GM12878 (cell line): Measurements from ENCODE around the gene PARP11. TPM values are rescaled to one million over a fixed set of nuclear protein-coding genes. Genes with fewer than 3 reads are reported as not detected.

ENCODE experiments used
- ATAC-seq: fragments of 200-7000 bp; cut with Tn5 transposase; 3 replicates; pipeline ENCODE4 v1.9.1; 2020; ENCODE audit warnings: mild to moderate bottlenecking, moderate library complexity
- BruUV-seq: library from RNA; stranded (reverse); fragments of 400-500 nt; replicated peaks from 2 replicates; lab custom pipeline; 2021; lab: Mats Ljungman, UMichigan
- CTCF ChIA-PET: fragments of 300-600 bp; sonication (Branson Sonifier 250); formaldehyde crosslinking; extraction: SDS; loops from one replicate; lab custom pipeline; 2021; ENCODE audit warnings: inconsistent platforms; lab: Yijun Ruan, JAX
- POLR2A ChIA-PET: fragments of 350-600 bp; formaldehyde crosslinking; extraction: SDS; loops from one replicate; lab custom pipeline; 2021; ENCODE audit warnings: inconsistent platforms; lab: Charles Lee
- RAD21 ChIA-PET: fragments of 300-600 bp; sonication (Branson Sonifier 250); formaldehyde crosslinking; loops from one replicate; lab custom pipeline; 2023; ENCODE audit warnings: antibody characterized with exemption; ENCODE audit not compliant: unreplicated experiment; lab: Charles Lee
- SMC1A ChIA-PET: fragments of 300-600 bp; sonication (Branson Sonifier 250); formaldehyde crosslinking; loops from one replicate; lab custom pipeline; 2023; ENCODE audit not compliant: unreplicated experiment, uncharacterized antibody; lab: Charles Lee
- DNase-seq: peaks from one replicate; pipeline ENCODE4 v3.0.0-alpha.2; 2011; ENCODE audit warnings: low read depth, low spot score
- FAIRE-seq: peaks from 3 replicates; lab custom pipeline; 2011; peaks lifted over from hg19 to GRCh38; lab: Jason Lieb, UNC
- H2AFZ ChIP-seq: 2 replicates; pipeline ENCODE4 v1.6.0; 2011; ENCODE audit warnings: low read depth, low read length, control low read depth; ENCODE audit not compliant: control insufficient read depth
- H3K27ac ChIP-seq: 2 replicates; pipeline ENCODE4 v1.5.1; 2011; ENCODE audit warnings: control low read depth; ENCODE audit not compliant: control insufficient read depth, insufficient read depth
- H3K27me3 ChIP-seq, 2 experiments: replicated peaks in 1 of 2; 2 replicates each; pipeline versions ENCODE4 v1.6.0 to v1.6.1; 2011; ENCODE audit warnings: low read length in 1 of 2; ENCODE audit not compliant: control insufficient read depth in 2 of 2, insufficient read depth in 2 of 2
- H3K36me3 ChIP-seq, 2 experiments: 2 replicates each; pipeline ENCODE4 v1.5.1; 2011; ENCODE audit warnings: low read length in 1 of 2; ENCODE audit not compliant: control insufficient read depth in 2 of 2, insufficient read depth in 2 of 2
- H3K4me1 ChIP-seq: 2 replicates; pipeline ENCODE4 v1.6.1; 2011; ENCODE audit warnings: mild to moderate bottlenecking, low read length, moderate library complexity, mixed read lengths; ENCODE audit not compliant: control insufficient read depth, insufficient read depth
- H3K4me2 ChIP-seq: 2 replicates; pipeline ENCODE4 v1.6.0; 2011; ENCODE audit warnings: control low read depth; ENCODE audit not compliant: control insufficient read depth, insufficient read depth
- H3K4me3 ChIP-seq: fragments of 200-600 bp; sonication (generic); 2 replicates; pipeline ENCODE4 v1.5.1; 2016
- H3K79me2 ChIP-seq: 2 replicates; pipeline ENCODE4 v1.6.0; 2011; ENCODE audit warnings: low read length; ENCODE audit not compliant: control insufficient read depth, insufficient read depth
- H3K9ac ChIP-seq: 2 replicates; pipeline ENCODE4 v1.8.0; 2011; ENCODE audit warnings: low read length, control low read depth, mixed read lengths; ENCODE audit not compliant: control insufficient read depth, insufficient read depth
- H3K9me3 ChIP-seq: replicated peaks from 3 replicates; pipeline ENCODE4 v1.5.1; 2011; ENCODE audit warnings: mild to moderate bottlenecking, low read length; ENCODE audit not compliant: control insufficient read depth, insufficient read depth
- H4K20me1 ChIP-seq: 2 replicates; pipeline ENCODE4 v1.6.0; 2011; ENCODE audit not compliant: control insufficient read depth, insufficient read depth
- BCLAF1 ChIP-seq: fragments of 450-650 bp; IDR thresholded peaks from 2 replicates; pipeline ENCODE4 v1.6.1; 2017; ENCODE audit warnings: antibody characterized with exemption, mild to moderate bottlenecking, moderate library complexity
- CHD4 ChIP-seq: fragments of 200-600 bp; sonication (generic); IDR thresholded peaks from 2 replicates; pipeline ENCODE4 v1.6.1; 2016; ENCODE audit warnings: mild to moderate bottlenecking
- SMARCA5 ChIP-seq: fragments of 450-650 bp; IDR thresholded peaks from 2 replicates; pipeline ENCODE4 v1.6.1; 2017; ENCODE audit warnings: mild to moderate bottlenecking
- WGBS: methylation state at CpG from one replicate; pipeline ENCODE4 v1.1.6; 2016; ENCODE audit warnings: low lambda C conversion rate; ENCODE audit not compliant: insufficient replicate concordance, insufficient coverage; ENCODE audit errors: missing lambda C conversion rate; 5-methylcytosine and 5-hydroxymethylcytosine counted together
- in situ Hi-C: fragments of 300-500 bp; cut with MboI; formaldehyde crosslinking; loops from 9 replicates; pipeline ENCODE4 v1.14.3; 2018; ENCODE audit warnings: mixed read lengths
- intact Hi-C: fragments of 100-400 bp; cut with micrococcal nuclease; formaldehyde crosslinking; loops from one replicate; pipeline ENCODE4 v1.14.2; 2022; ENCODE audit not compliant: unreplicated experiment
- polyA plus RNA-seq, 11 experiments: library from polyadenylated mRNA; depleted of rRNA in 4 of 11; unstranded in 6 of 11; stranded (reverse) in 5 of 11; fragments of >200 nt; fragmentation: Nextera tagmentation in 4 of 11; fragmentation: Illumina TruSeq in 1 of 11; extraction: Ambion mirVana in 4 of 11; extraction: Trizol in 1 of 11; gene quantifications; 1 replicate in 1 of 11; 2 replicates in 10 of 11; pipeline versions ENCODE4 v1.2.1 to v1.2.3, GENCODE V29; 2011 to 2016; ENCODE audit warnings: inconsistent platforms in 2 of 11, missing spikeins in 2 of 11, low read depth in 1 of 11
- total RNA-seq, 4 experiments: library from RNA; depleted of rRNA in 3 of 4; stranded (reverse); fragments of >200 nt in 3 of 4; fragmentation: Illumina TruSeq in 1 of 4; extraction: Trizol in 1 of 4; gene quantifications; 2 replicates each; pipeline versions ENCODE4 v1.2.1 to v1.2.3, GENCODE V29; 2013 to 2021

Gene PARP11
- total and polyA plus RNA-seq, 10 of the 15 experiments (the other 5 are each of a cell fraction or from before 2014, with no cell fraction given) = 3.0 to 14.1 (median 6.3) TPM

DNA sequence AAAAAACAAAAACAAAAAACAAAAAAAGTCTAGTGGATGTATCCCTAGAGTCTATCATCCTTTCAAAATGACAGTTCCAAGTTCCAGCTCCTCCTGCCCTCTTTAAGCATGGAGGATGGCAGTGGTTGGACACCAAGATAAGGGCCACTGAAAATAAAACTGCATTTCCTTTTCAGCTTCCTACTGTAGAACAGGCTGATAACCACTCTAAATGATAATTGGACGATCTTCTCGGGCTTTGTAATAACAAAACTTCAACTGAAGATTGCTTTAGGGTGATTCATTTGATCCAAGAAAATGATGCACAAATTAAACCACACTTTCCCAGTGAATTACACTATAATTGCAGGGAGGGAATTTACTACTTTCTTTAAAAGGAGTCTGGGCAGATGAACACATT, 78.1 kb downstream of the PARP11 start:
- no peak overlapping the region for H3K27ac ChIP-seq
- no peak overlapping the region for H3K9ac ChIP-seq
- ATAC-seq (no peak), DNase-seq (no peak), FAIRE-seq (no peak)
- H3K9me3 ChIP-seq = no peaks in the 10 kb centered on the region
- H2AFZ ChIP-seq = no peak overlapping the region
- H3K4me1 ChIP-seq = no peaks in the 10 kb centered on the region
- no peak overlapping the region for H3K4me2 ChIP-seq
- RAD21 ChIA-PET = interaction anchor here (0.9 to 1.7 kb wide), 2 partner anchors 9 to 494 kb away, joined by 3 to 4 read pairs; no protein-coding TSS in a partner anchor
- WGBS = 0% methylated on average over 2 of the region's 2 CpGs
- CTCF ChIA-PET = interaction anchor here (0.9 to 2.4 kb wide), 4 partner anchors 9 to 499 kb away, joined by 3 to 15 read pairs (median 7); no protein-coding TSS in a partner anchor
- no peaks in the 10 kb centered on the region for H3K79me2 ChIP-seq
- TF ChIP-seq CHD4 = no peak
- no peak for TF ChIP-seq BCLAF1
- no peak for TF ChIP-seq SMARCA5
- H3K27me3 ChIP-seq = no peaks in the 10 kb centered on the region
- H3K4me3 ChIP-seq = no peak overlapping the region
- BruUV-seq = no TSS peak
- H3K36me3 ChIP-seq = no peaks in the 10 kb centered on the region
- POLR2A ChIA-PET = no interaction called here
- in situ Hi-C loops = no loop called here
- H4K20me1 ChIP-seq = no peaks in the 10 kb centered on the region
- SMC1A ChIA-PET = interaction anchor here (2.3 kb wide), 1 partner anchor 9 kb away, joined by 7 read pairs; no protein-coding TSS in a partner anchor
- intact Hi-C loops = no loop called here
